ENCODE results near the gene KDM4C. TPM values are rescaled to one million over a fixed set of nuclear protein-coding genes. Genes with fewer than 3 reads are reported as not detected.

The KDM4C gene
- total RNA-seq, 1 donor from 2014 or later: 39.8 TPM

- DNase-seq (no peak), ATAC-seq (no peak)
- Histone ChIP-seq H3K36me3 (peaks cover 10% of the 10 kb centered on the region), H3K27me3 (ENCODE audit: low read depth) (no peaks in the 10 kb centered on the region), H3K27ac (no peak overlapping the region), H3K4me3 (no peak overlapping the region), H3K9me3 (no peaks in the 10 kb centered on the region), H3K4me1 (no peaks in the 10 kb centered on the region)
- TF ChIP-seq CTCF (IDR thresholded peaks at IDR 0.05): no peak
- intact Hi-C loops (cut with DNase I): no loop called here
These were observed 80.4 kb downstream of the KDM4C start for GRCh38 chr9:6838158-6838557.

GRCh38 chr9:6842584-6842947 lies 84.8 kb downstream of the KDM4C start:
- H3K36me3 ChIP-seq: no peaks in the 10 kb centered on the region
- intact Hi-C loops (cut with DNase I): no loop called here
- DNase-seq: no peak
- no peaks in the 10 kb centered on the region for H3K9me3 ChIP-seq
- no peak for TF ChIP-seq CTCF (IDR thresholded peaks at IDR 0.05)
- no peaks in the 10 kb centered on the region for H3K27me3 ChIP-seq (ENCODE audit: low read depth)
- H3K27ac ChIP-seq: no peak overlapping the region
- H3K4me3 ChIP-seq: no peak overlapping the region
- no peaks in the 10 kb centered on the region for H3K4me1 ChIP-seq
- no peak for ATAC-seq

GRCh38 chr9:6843742-6844141 lies 86.0 kb downstream of the KDM4C start:
- H3K4me3 ChIP-seq: no peak overlapping the region
- H3K9me3 ChIP-seq: no peaks in the 10 kb centered on the region
- H3K4me1 ChIP-seq: no peaks in the 10 kb centered on the region
- H3K36me3 ChIP-seq: no peaks in the 10 kb centered on the region
- no peak for ATAC-seq
- no peak for DNase-seq
- H3K27ac ChIP-seq: no peak overlapping the region
- intact Hi-C loops (cut with DNase I): no loop called here
- no peaks in the 10 kb centered on the region for H3K27me3 ChIP-seq (ENCODE audit: low read depth)
- no peak for TF ChIP-seq CTCF (IDR thresholded peaks at IDR 0.05)

- no peak overlapping the region for H3K4me3 ChIP-seq
- H3K9me3 ChIP-seq: no peaks in the 10 kb centered on the region
- no peaks in the 10 kb centered on the region for H3K27me3 ChIP-seq (ENCODE audit: low read depth)
- peaks cover under 1% of the 10 kb centered on the region for H3K36me3 ChIP-seq
- ATAC-seq (no peak), DNase-seq (no peak)
- H3K4me1 ChIP-seq: no peaks in the 10 kb centered on the region
- no peak for TF ChIP-seq CTCF (IDR thresholded peaks at IDR 0.05)
- intact Hi-C loops (cut with DNase I): no loop called here
- no peak overlapping the region for H3K27ac ChIP-seq
These were observed 86.5 kb downstream of the KDM4C start for GRCh38 chr9:6844267-6844666.

GRCh38 chr9:6845128-6845826 lies 87.5 kb downstream of the KDM4C start:
- Histone ChIP-seq H3K36me3 (peaks cover 10% of the 10 kb centered on the region), H3K27me3 (ENCODE audit: low read depth) (no peaks in the 10 kb centered on the region), H3K9me3 (no peaks in the 10 kb centered on the region), H3K4me3 (no peak overlapping the region), H3K4me1 (no peaks in the 10 kb centered on the region), H3K27ac (no peak overlapping the region)
- DNase-seq: no peak
- no peak for TF ChIP-seq CTCF (IDR thresholded peaks at IDR 0.05)
- intact Hi-C loops (cut with DNase I): no loop called here
- ATAC-seq: no peak
